Effector CD8-positive, alpha-beta T cell (primary cell): ENCODE data around the gene IFNGR2.
"Not testable (repeated sequence)": the region's sequence is repeated elsewhere in the genome, so short reads cannot be mapped to it uniquely, and the experiment has no call there.

Source experiments
- DNase-seq: peaks from one replicate; lab custom pipeline; 2025; lab: John Stamatoyannopoulos, UW

Gene IFNGR2

DNA sequence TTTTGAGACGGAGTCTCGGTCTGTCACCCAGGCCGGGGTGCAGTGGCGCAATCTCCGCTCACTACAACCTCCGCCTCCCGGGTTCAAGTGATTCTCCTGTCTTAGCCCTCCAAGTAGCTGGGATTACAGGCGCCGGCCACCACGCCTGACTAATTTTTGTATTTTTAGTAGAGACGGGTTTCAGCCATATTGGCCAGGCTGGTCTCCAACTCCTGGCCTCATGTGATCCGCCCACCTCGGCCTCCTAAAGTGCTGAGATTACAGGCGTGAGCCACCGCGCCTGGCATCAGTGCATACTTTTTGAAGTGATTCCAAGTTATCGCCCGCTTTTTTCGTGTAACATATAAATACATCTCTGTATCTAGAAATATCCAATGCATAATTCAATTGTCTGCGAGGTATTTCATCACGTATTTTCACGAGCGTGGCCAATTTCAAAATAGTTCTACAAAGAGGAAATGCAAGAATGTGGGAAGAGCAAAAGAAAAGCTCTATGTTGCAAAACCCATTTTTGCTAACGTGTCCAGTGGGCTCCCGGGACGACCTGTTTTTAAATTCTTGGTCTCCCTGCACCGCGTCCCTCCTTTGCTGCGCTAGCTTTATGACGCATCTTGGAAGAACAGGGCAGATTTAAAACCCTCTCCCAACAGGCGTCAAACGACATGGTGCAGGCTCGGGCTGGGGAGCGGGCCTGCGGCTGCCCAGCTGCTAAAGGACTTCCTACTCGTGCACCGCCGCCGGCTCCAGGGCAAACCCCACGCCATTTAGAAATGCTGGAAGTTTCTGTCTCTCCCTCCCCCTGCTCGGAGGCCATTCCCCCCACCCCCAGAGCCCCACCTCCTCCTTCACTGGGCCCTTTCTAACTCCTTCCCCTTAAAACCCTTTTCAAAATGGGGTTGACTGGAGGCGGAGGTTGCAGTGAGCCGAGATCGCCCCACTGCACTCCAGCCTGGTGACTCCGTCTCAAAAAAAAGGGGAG, 923 bp upstream of the IFNGR2 start:
- DNase-seq: no peak

GRCh38 chr21:33403786-33404585, 773 bp downstream of the IFNGR2 start:
- DNase-seq: no peak

- DNase-seq: no peak
Measured at GRCh38 chr21:33406493-33406892, 3.3 kb downstream of the IFNGR2 start.

GRCh38 chr21:33411949-33412430, 8.8 kb downstream of the IFNGR2 start:
- DNase-seq: no peak

DNA sequence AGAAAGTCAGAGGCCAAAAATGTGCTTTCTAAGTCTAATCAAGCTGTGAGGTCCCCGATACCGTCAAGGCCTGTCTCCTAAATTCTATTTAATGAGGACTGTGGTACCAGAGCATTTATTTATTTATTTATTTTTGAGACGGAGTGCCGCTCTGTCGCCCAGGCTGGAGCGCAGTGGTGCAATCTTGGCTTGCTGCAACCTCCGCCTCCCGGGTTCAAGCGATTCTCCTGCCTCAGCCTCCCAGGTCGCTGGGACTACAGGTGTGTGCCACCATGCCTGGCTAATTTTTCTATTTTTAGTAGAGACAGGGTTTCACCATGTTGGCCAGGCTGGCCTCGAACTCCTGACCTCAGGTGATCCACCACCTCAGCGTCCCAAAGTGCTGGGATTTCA, 9.2 kb downstream of the IFNGR2 start:
- DNase-seq: not testable (repeated sequence)

- no peak for DNase-seq
Measured at GRCh38 chr21:33412832-33413519, 9.8 kb downstream of the IFNGR2 start.

DNA sequence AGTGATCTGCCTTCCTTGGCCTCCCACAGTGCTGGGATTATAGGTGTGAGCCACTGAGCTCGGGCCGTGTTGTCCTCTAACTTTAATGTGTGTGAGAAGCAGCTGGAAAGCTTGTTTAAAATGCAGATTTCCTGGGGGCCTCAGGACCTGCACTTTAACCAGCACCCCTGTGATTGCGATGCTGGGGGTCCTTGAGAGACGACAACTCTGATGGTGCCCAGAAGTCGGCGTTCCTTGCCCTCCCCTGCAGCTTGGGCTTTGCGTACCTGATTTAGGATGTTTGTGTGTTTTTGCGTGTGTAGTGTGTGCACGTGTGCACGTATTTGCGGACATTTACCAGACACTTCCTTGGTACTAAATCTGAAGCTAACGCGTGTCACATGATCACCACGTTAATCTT, 10.9 kb downstream of the IFNGR2 start:
- DNase-seq: no peak

DNA sequence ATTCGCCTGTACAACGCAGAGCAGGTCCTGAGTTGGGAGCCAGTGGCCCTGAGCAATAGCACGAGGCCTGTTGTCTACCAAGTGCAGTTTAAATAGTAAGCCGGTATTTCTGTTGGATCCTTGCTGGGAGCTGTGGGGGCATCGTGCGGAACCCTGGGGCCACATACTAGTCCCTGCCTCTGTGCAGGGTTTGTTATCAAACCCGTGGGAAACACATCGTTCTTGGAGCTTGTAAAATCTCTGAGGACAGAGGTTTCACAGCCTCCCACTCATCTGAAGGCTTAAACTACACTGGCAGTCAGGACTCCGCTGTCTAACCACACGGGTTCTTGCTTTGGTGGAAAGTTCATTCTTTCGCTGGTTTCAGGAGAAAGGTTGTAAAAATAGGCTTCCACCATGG, 11.7 kb downstream of the IFNGR2 start:
- no peak for DNase-seq

GRCh38 chr21:33418691-33419090, 15.5 kb downstream of the IFNGR2 start:
- no peak for DNase-seq

- no peak for DNase-seq
Measured at GRCh38 chr21:33419538-33420123, 16.4 kb downstream of the IFNGR2 start.

DNA sequence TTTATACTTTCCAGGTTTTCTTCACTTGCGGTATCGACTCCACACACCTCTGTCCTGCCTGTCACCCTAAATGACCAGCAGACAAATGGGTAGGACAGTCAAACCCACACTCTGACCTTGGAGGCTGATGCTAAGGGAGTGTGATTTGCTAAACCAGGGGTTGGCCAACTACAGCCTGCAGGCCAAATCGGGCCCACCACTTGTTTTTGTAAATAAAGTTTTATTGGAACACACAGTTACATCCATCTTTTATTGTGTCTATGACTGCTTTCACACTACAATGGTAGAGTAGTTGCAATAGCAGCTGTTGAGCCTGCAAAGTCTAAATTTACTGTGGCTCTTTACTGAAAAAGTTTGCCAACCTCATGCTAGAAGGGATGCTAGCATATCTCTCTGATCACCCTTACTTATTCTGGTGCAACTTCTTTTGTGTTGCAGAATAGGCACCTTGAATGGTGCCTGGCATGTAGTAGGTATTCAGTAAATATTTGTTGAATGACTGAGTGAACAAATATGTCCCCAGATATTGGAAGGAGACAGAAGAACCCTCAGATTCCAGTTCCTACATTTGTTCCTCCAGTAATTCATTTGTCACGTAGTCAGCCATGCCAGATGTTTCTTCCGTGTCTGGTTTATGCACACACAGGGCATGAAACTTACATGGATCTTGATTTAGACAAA, 18.6 kb downstream of the IFNGR2 start:
- DNase-seq: no peak

DNA sequence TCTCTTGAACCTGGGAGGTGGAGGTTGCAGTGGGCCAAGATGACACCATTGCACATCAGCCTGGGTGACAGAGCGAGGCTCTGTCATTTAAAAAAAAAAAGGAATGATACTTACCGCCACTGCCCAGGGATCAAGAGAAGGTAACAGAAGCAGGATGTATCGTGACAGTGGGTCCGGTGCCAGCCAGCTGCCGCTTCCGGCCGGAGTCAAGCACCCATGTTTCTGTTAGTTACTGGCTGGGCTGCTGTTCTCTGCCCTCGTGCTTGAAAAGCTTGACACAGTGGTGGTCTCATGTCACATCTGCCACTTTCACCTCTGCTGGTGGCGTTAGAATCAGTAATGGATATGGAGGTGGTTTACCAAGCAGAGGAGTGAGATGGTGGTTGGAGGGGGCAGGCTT, 21.0 kb downstream of the IFNGR2 start:
- DNase-seq: no peak

- no peak for DNase-seq
Measured at GRCh38 chr21:33425825-33426224, 22.6 kb downstream of the IFNGR2 start.

- DNase-seq: no peak
Measured at GRCh38 chr21:33427051-33427450, 23.8 kb downstream of the IFNGR2 start.

- no peak for DNase-seq
Measured at GRCh38 chr21:33428669-33429068, 25.5 kb downstream of the IFNGR2 start.

GRCh38 chr21:33430858-33431257, 27.6 kb downstream of the IFNGR2 start:
- DNase-seq: no peak

DNA sequence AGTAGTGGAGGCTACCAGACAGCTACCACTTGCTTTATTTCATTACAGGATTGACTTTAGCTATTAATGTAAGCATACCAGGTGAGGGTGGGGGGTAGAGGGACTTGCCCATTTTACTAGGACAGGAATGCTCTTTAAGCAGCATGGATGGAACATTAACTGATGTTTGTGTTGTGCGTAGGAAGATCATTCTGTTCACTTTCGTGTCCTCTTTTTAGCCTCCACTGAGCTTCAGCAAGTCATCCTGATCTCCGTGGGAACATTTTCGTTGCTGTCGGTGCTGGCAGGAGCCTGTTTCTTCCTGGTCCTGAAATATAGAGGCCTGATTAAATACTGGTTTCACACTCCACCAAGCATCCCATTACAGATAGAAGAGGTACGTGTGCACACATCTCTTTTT, 29.3 kb downstream of the IFNGR2 start:
- DNase-seq: no peak

DNA sequence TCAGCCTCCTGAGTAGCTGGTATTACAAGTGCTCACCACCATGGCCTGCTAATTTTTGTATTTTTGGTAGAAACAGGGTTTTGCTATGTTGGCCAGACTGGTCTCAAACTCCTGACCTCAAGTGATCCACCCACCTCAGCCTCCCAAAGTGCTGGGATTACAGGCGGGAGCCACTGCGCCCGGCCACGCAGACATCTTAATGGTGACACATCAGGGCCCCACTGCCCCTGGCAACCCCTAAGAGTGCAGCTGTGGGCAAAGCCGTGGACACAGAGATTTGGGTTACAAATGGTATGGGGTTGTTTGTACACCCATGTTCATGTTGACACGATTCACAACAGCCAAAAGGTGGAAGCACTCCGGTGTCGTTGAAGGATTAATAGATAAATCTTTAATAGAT, 29.8 kb downstream of the IFNGR2 start:
- DNase-seq: no peak

DNA sequence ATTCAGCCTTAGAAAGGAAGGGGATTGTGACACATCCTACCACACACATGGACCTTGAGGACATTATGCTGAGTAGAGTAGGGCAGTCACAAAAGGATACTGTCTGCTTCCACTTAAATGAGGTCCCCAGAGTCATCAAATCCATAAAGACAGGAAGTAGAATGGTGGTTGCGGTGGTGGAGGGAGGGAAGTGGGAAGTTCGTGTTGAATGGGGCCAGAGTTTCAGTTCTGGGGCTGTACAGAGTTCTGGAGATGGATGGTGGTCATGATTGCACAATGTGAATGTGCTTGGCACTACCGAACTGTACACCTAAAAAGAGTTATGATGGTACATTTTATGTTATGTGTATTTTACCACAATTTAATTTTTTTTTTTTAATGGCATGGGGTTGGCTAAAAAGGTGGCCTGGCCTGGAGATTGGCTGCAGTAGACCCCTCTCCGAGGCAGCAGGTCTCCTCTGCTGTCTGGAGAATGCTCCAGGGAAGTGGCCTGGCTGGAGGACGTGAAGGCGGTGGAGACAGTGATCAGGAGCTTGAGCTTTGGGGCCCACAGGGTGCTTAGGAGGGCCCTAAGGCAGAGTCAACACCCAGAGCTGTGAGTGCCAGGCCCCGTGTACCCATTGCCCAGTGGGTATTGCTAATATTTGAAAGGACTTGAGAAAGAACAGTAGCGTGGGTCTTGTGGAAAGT, 30.4 kb downstream of the IFNGR2 start:
- DNase-seq: no peak

DNA sequence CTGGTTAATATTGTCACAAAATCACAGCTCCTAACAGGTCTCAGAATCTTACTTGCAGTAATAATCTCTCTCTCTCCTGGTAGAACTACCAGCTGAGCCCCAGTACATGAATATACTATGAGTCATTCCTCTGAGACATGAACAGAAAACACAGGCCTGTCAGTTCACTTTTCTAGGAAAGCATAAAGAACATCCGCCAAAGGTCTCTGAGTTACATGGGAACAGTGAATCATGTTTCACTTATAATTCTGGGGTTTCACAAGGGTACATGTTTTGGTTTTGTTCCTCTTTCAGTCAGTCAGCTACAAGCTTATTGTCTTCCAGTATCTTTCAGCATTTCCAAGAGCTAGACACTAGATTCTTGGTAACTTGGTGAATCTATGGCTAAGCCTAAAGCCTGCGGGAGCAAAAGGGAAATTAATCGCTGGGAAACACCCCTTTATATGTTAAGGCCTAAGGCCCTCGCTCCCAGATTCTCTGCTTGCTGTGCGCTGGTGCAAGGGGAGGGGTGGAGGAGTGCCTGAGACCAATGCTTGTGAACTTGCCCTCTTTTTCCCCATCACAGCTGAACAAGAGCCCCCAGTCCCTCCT, 31.7 kb downstream of the IFNGR2 start:
- DNase-seq: no peak
